HFF-Myc (cell line): ENCODE results near the gene CGRRF1.

Experiments used
- DNase-seq: peaks from one replicate; pipeline ENCODE4 v3.0.0-alpha.2; 2011; ENCODE audit warnings: low read depth; ENCODE audit errors: extremely low read depth
- H3K4me3 ChIP-seq: replicated peaks from 2 replicates; pipeline ENCODE4 v1.5.1; 2011; ENCODE audit warnings: low read depth, mild to moderate bottlenecking, control low read depth, low read length
- TF ChIP-seq, protein P1 (sequence below): IDR thresholded peaks from 2 replicates; pipeline ENCODE4 v1.5.1; 2012; ENCODE audit warnings: mild to moderate bottlenecking, low read depth, low read length, control low read depth; ENCODE audit errors: missing control alignments

Gene CGRRF1

DNA sequence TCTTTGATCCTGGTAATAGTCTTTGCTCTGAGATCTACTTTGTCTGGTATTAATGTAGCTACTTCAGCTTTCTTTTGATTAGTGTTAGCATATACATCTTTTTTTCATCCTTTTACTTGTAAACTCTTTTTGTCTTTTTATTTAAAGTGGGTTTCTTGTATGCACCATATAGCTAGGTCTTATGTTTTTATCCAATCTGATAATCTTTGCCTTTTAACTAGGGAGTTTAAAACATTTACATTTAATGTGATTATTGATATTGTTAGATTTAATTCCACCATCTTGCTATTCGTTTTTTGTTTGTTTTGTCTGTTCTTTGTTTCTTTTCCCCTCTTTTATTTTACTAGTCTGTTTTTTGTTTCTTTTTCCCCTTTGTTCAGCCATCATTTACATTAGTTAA is 6.0 kb downstream of the CGRRF1 start:
- TF ChIP-seq, protein P1, sequence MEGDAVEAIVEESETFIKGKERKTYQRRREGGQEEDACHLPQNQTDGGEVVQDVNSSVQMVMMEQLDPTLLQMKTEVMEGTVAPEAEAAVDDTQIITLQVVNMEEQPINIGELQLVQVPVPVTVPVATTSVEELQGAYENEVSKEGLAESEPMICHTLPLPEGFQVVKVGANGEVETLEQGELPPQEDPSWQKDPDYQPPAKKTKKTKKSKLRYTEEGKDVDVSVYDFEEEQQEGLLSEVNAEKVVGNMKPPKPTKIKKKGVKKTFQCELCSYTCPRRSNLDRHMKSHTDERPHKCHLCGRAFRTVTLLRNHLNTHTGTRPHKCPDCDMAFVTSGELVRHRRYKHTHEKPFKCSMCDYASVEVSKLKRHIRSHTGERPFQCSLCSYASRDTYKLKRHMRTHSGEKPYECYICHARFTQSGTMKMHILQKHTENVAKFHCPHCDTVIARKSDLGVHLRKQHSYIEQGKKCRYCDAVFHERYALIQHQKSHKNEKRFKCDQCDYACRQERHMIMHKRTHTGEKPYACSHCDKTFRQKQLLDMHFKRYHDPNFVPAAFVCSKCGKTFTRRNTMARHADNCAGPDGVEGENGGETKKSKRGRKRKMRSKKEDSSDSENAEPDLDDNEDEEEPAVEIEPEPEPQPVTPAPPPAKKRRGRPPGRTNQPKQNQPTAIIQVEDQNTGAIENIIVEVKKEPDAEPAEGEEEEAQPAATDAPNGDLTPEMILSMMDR = no peak
- H3K4me3 ChIP-seq = no peak overlapping the region
- no peak for DNase-seq

DNA sequence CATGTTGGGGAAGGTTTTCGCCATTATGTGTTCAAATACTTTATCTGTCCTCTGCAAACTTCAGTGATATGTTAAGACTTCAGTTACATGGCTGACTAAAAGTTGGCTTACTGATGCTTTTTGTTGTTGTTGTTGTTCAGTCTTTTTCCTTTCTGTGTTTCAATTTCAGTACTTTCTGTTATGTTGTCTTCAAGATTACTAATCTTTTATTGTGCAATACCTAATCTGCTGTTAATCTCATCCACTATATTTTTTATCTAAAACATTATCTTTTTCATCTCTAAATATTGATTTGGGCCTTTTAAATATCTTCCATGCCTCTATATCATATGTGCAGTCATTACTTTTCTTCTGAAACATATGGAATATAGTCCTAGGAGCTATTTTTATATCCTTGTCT is 7.0 kb downstream of the CGRRF1 start:
- no peak overlapping the region for H3K4me3 ChIP-seq
- TF ChIP-seq, protein P1 = no peak
- DNase-seq = no peak

DNA sequence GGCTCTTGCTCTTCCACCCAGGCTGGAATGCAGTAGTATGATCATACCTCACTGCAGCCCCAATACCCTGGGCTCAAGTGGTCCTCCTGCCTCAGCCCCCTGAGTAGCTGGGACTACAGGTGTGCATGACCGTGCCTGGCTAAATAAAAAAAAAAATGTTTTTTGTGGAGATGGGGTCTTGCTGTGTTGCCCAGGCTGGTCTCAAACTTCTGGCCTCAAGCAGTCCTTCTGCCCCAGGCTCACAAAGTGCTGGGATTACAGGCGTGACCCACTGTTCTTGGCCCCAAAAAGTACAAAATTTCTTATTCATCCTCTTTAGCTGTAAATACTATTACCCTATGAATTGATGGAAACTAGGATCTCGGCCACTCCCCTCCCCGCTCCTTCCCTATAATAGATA is 14.7 kb downstream of the CGRRF1 start:
- DNase-seq = no peak
- no peak overlapping the region for H3K4me3 ChIP-seq
- TF ChIP-seq, protein P1 = no peak

DNA sequence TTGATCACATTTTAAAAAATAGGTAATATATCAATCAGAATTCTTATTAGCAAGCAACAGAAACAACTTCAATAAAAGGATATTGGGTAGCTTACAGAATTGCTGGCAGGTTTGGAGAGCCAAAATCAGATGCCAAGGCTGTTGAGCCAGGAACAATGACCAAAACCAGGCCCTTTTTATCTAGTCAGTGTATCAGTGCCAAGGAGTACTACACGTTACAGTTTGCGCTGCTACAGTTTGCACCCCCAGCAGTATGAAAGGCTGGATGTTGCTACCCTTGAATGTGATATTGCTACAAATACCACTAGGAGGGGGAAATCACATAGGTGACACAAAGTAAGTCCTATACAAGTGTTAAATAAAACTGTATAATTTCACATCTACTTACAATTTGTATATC is 19.3 kb downstream of the CGRRF1 start:
- H3K4me3 ChIP-seq = no peak overlapping the region
- TF ChIP-seq, protein P1 = no peak
- DNase-seq = no peak

DNA sequence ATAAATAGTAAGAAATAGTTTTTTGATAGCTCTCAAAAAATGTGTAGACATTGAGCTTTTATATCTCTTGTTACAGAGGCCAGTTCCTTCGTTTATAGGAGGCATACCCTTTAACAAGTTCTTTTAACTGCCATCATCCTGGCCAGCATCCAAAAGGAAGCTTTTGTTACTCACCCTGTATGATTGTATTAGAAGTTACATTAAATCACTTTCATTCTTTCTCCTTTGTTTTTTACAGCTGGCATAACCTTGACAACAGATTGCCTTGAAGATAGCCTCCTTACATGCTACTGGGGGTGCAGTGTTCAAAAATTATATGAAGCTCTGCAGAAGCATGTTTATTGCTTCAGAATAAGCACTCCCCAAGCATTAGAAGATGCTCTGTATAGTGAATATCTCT is 20.1 kb downstream of the CGRRF1 start:
- no peak overlapping the region for H3K4me3 ChIP-seq
- TF ChIP-seq, protein P1 = no peak
- peak; percentile 36 for DNase-seq

DNA sequence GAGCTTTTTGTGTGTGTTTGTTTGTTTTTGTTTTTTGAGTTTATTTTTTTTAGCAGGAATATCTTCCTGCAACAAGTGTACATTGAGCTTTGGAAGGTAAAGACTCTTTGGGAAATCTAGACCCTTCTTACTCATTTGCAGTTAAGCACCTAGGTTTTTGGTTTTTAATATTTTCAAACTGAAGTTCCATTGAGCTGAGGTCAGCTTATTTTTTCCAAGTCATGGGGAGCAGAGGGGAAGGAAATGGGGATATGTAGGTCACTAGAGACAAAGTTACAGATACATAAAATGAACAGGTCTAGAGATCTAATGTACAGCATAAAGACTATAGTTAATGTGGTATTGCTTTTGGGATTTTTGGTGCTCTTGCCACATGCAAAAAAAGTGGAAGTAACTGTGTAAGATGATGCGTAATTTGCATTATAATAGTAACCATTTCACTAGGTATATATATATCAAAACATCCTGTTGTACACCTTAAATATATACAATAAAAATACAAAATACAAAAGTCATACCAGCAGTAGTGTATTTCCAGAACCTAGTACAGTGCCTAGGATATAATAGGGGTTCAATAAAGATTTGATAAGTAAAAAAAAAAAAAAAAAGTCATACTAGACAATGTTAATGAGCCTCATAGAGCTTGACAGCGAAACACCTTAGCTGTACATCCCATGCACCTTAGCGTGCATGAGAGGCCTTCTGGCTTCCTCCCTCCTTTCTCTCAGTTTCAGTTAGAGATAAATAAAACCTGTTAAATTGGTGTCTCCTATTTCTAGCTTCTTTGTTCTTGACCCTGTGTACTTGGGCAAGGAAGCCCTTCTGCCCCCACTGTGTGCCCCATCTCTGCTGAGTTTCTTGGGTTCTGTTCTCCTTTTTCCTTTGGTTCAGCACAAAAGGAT is 22.7 kb downstream of the CGRRF1 start:
- TF ChIP-seq, protein P1 = no peak
- DNase-seq = no peak
- no peak overlapping the region for H3K4me3 ChIP-seq

DNA sequence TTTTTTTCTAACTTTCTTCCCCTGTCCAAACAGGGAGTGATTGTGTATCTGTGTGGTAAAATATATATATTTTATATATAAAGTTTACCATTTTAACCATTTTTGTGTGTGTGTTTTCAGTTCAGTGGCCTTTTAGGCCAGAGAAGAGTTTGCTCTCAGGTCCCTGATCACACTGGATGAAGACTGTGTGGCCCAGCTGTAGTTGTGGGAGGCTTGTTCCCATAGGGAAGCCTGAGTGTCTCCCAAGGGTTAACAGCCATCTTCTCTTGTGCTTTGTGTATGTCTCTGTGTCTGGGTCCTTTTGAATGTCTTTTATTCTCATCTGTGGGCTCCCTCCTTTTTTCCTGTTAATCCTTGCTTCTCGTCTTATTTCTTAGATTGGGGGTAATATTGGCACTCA is 23.4 kb downstream of the CGRRF1 start:
- no peak for DNase-seq
- TF ChIP-seq, protein P1 = no peak
- H3K4me3 ChIP-seq = no peak overlapping the region
